C4-2B (cell line): ENCODE data around the gene MELK.
"Not testable (repeated sequence)": the region's sequence is repeated elsewhere in the genome, so short reads cannot be mapped to it uniquely, and the experiment has no call there.

Source experiments
- H3K27ac ChIP-seq: fragments of 450-650 bp; 2 replicates; pipeline ENCODE4 v1.5.1; 2017
- CTCF ChIP-seq: fragments of 450-650 bp; conservative IDR thresholded peaks from 2 replicates; pipeline ENCODE4 v1.5.1; 2017; ENCODE audit warnings: mild to moderate bottlenecking
- ZFX ChIP-seq: fragments of 450-650 bp; IDR thresholded peaks from 2 replicates; pipeline ENCODE4 v1.6.1; 2017

MELK gene

GRCh38 chr9:36572515-36573418 lies at the start of gene MELK:
MELK (plus strand) TSS chr9:36572895; CDS start chr9:36581682, 8,787 bp downstream.
- TF ChIP-seq ZFX = peak; percentile 74; the same call in 1 of the 2 replicates
- no peak for TF ChIP-seq CTCF
- H3K27ac ChIP-seq = peak within 1 kb of the TSS; percentile 85

GRCh38 chr9:36530224-36530623 lies 42.5 kb upstream of the MELK start:
- H3K27ac ChIP-seq = no peak overlapping the region; the same call in 1 of the 2 replicates
- TF ChIP-seq CTCF (no peak), ZFX (no peak)

GRCh38 chr9:36532353-36532752 lies 40.3 kb upstream of the MELK start:
- H3K27ac ChIP-seq = no peak overlapping the region
- TF ChIP-seq ZFX (no peak), CTCF (no peak)

- H3K27ac ChIP-seq = not testable (repeated sequence)
Measured at GRCh38 chr9:36533726-36534125, 39.0 kb upstream of the MELK start.

GRCh38 chr9:36535107-36535506 lies 37.6 kb upstream of the MELK start:
- TF ChIP-seq ZFX = no peak
- no peak for TF ChIP-seq CTCF
- no peak overlapping the region for H3K27ac ChIP-seq

- H3K27ac ChIP-seq = no peak overlapping the region
- TF ChIP-seq ZFX = no peak
- no peak for TF ChIP-seq CTCF
Measured at GRCh38 chr9:36537861-36538260, 34.8 kb upstream of the MELK start.

- TF ChIP-seq ZFX (no peak), CTCF (no peak)
- H3K27ac ChIP-seq = no peak overlapping the region
Measured at GRCh38 chr9:36542355-36542754, 30.3 kb upstream of the MELK start.

GRCh38 chr9:36543916-36544315 lies 28.8 kb upstream of the MELK start:
- no peak overlapping the region for H3K27ac ChIP-seq
- TF ChIP-seq ZFX = no peak
- no peak for TF ChIP-seq CTCF
